ENCODE data around the gene ROBO1. TPM values are rescaled to one million over a fixed set of nuclear protein-coding genes. Genes with fewer than 3 reads are reported as not detected.

Gene ROBO1
- total RNA-seq, 2 donors from 2014 or later: 13.6 to 18.7 TPM

DNA sequence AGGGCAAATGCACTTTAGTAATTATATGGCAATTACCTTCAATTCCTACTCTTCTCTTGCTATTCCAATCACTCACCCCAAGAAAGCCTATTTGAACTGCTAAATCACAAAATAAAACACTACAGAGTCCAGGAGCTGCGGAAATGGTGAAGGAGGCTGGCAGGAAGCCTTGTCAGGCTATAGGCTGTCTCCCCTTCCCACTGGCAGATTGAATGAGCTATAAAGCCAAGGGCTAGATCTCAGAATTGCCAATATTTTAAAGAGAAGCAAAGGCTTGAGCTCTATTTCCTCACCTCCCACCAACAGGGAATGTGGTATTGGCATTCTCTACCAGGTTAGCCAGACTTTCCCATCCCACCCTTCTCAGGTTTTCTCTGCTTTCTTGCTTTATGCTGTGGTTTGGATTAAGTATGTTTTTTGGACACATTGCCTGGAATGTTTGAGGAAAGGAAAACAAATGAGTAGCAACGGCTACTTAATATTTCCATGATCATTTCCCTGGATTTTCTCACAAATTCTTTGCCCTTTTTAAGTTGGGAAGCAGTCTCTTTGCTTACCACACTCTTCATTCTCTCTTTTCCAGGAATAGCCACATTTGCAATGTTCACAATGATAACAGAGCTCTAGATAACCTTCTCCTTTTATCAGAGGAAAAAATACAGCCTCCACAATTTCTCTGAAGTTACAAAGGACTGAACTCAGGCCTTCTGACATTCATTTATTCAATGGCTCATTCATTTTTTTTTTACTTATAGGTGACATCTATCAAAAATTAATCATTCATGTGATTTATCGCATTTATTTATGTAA, 1125.4 kb downstream of the ROBO1 start:
- ATAC-seq (no peak), DNase-seq (no peak)
- intact Hi-C loops (cut with DNase I): no loop called here

GRCh38 chr3:78641703-78642102, 1126.1 kb downstream of the ROBO1 start:
- ATAC-seq: no peak
- no peak for DNase-seq
- intact Hi-C loops (cut with DNase I): no loop called here

GRCh38 chr3:78634316-78634715, 1133.5 kb downstream of the ROBO1 start:
- intact Hi-C loops (cut with DNase I): no loop called here
- DNase-seq (no peak), ATAC-seq (no peak)

GRCh38 chr3:78633626-78634025, 1134.2 kb downstream of the ROBO1 start:
- DNase-seq (no peak), ATAC-seq (no peak)
- intact Hi-C loops (cut with DNase I): no loop called here

- intact Hi-C loops (cut with DNase I): no loop called here
- ATAC-seq: peak in 1 of 2 donors; percentile 47
- no peak for DNase-seq
Measured at GRCh38 chr3:78632925-78633553, 1134.8 kb downstream of the ROBO1 start.

DNA sequence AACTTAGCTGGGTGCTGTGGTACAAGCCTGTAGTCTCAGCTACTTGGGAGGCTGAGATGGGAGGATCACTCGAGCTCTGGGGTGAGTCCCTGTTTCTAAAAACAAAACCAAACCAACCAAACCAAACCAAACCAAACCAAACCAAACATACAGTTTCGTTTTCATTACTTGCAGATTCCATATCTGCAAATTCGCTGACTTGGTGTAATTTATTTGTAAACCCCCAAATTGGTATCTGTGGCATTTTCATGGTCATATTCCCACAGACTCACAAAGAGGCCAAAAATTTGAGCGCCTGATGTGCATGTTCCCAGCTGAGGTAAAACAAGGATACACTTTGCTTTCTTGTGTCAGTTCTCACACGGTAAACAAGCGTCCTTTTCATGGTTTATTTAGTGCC, 1138.3 kb downstream of the ROBO1 start:
- no peak for DNase-seq

DNA sequence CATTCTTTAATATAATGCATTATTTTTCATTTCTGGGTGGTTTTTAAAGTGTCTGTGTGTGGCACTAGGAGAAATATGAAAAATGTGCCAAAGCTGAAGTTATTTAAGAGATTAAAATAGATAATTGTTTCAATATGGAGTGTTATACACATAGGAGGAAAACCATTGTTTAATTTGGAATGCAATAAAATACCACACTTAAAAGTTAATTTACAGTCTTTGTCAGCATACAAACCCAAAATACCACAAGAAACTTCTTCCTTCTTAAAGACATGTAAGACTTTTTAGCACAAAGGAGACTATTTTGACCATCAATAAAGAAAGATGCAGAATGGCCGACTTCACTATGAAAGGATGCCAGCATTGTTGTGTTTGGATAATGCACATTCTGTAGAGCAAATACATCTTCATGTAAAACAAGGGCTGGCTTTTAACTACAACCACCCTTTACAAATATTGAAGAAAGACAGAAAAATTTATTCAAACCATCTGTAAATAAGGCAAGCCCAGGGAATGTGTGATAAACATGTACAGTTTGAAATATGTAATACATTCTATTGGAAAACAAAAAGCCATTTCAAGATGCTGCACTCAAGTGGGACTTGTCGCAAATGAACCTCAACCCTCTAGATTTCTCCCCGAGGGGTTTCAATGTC, 1146.6 kb downstream of the ROBO1 start:
- no peak for DNase-seq
- no peak for ATAC-seq
- intact Hi-C loops (cut with DNase I): no loop called here

More for the DNA sequence above, 1138.3 kb downstream of the ROBO1 start:
- ATAC-seq: no peak
- intact Hi-C loops (cut with DNase I): no loop called here

- no peak for ATAC-seq
Measured at GRCh38 chr3:78614486-78614885, 1153.3 kb downstream of the ROBO1 start.

DNA sequence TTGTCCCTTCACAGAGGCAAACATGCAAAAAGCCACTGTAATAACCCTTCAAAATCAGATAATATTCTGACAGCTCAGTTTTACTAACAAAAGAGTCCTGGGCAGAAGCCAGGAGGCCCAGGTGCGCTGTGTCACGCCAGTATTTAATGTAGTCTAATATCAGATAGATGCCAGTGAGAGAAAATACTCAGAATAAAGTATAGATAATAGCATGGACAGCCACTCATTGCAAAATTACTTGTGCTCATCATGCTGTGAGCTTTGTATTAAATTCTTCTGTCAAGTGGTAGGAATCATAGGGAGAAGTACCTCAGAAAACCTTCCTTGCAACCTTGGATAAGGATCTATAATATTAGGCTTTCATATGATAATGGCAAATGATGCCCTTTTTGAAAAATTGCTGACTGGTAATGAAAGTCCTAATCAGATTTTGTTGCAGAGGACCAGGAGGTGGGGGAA, 1154.3 kb downstream of the ROBO1 start:
- intact Hi-C loops (cut with DNase I): no loop called here
- DNase-seq (no peak), ATAC-seq (no peak)

More at GRCh38 chr3:78614486-78614885, 1153.3 kb downstream of the ROBO1 start:
- DNase-seq: no peak
- intact Hi-C loops (cut with DNase I): no loop called here

DNA sequence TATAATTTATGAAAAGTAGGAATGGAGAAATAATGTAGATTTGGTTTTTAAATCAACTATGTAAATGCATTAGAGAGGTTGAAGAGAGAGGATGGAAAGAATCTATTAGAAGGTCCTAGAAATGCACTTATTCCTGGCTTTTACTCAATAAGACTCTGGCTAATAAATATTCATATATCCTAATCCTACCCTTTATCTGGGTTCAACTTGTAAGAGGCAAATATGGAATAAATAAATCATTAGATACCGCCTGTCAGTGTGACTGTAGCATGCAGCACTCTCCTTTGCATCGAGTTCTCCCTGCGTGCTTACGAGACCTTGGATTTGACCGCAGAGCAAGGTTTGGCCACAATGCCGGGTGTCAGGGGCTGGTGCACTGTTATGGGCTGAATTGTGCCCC, 1156.5 kb downstream of the ROBO1 start:
- intact Hi-C loops (cut with DNase I): no loop called here
- no peak for DNase-seq
- no peak for ATAC-seq

DNA sequence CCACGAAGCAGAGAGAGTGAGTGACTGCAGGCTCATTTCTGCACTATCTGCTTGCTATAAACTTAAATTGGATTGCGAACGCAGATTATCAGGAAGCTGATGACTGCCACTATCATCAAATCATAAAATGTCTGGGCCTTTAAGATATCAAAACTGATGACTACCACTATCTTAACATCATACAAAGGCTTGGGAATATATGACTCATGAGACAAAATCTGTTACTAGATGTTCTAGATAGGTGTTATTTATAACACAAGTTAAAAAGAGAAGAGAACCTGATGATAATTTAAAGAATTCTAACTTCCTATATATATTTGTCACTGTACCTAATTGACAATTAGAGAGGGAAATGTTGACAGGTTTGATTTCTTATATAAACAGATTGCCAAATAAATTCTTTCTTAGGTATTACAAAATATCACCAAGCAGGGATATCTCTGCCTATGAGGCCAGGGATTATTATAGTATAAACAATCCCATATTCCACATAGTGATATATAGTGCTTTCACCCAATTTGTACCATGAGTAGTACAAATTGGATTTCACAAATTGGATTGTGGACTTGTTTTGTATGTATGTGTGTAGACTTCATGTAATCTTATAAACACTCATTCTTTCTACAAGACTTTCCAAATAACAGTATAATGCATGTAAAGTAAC, 1157.2 kb downstream of the ROBO1 start:
- intact Hi-C loops (cut with DNase I): no loop called here
- DNase-seq: no peak
- ATAC-seq: no peak

GRCh38 chr3:78606756-78607155, 1161.0 kb downstream of the ROBO1 start:
- DNase-seq (no peak), ATAC-seq (no peak)
- intact Hi-C loops (cut with DNase I): no loop called here

DNA sequence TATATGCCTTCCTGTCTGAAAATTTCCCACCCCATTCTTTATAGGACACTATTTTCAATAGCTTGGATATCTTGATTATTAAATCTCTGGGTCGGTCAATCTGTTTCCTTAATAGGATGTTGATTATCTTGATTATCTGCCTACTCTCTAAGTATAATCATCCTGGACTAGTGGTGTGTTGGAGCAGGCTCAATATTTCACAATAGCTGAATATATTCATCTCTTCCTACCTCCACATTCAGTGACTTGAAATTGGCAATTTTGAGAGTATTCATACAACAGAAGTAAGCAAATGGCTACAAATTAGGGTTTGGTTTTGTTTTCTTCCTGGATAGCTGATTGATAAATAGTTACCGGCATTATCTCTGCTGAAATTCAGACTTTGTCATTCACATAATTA, 1162.6 kb downstream of the ROBO1 start:
- intact Hi-C loops (cut with DNase I): no loop called here
- DNase-seq: no peak
- ATAC-seq: no peak

DNA sequence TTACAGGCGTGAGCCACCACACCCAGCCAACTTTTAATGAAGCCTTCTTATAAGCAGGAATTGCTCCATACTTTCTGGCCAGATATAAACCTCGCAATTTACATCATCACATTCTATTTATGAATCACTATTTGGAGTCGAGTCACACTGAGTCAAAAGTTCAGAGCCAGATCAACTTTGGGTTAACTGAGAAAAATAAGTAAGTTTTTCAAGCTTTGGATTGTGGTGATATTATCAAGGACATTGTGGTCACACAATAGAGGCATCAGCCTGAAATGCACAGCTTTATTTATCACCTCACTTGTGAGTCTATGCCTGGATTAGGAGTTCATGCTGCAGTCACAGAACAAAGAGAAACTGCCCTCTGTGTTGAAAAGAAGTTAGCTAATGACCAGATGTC, 1163.5 kb downstream of the ROBO1 start:
- intact Hi-C loops (cut with DNase I): no loop called here
- DNase-seq (no peak), ATAC-seq (no peak)

- intact Hi-C loops (cut with DNase I): no loop called here
- ATAC-seq: no peak
Measured at GRCh38 chr3:78601249-78601648, 1166.5 kb downstream of the ROBO1 start.

DNA sequence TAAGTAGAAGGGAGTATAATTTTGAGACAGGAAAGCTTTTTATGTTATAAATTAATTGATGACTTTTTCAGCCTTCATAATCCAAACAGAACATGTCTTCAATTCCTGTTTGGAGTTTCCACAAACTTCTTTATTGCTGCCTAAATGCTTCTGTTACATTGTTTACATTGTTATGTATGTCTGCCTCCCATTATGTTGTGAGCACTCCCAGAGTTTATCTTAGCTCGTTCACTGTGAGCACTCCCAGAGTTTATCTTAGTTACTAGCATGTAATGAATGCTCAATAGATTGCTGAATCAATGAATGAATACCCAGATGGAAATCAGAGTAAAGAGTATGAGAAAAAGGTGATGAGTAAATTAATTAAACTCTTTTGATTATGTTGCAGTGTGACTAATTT, 1178.0 kb downstream of the ROBO1 start:
- intact Hi-C loops (cut with DNase I): no loop called here
- DNase-seq: no peak
- no peak for ATAC-seq

More at GRCh38 chr3:78601249-78601648, 1166.5 kb downstream of the ROBO1 start:
- DNase-seq: no peak

DNA sequence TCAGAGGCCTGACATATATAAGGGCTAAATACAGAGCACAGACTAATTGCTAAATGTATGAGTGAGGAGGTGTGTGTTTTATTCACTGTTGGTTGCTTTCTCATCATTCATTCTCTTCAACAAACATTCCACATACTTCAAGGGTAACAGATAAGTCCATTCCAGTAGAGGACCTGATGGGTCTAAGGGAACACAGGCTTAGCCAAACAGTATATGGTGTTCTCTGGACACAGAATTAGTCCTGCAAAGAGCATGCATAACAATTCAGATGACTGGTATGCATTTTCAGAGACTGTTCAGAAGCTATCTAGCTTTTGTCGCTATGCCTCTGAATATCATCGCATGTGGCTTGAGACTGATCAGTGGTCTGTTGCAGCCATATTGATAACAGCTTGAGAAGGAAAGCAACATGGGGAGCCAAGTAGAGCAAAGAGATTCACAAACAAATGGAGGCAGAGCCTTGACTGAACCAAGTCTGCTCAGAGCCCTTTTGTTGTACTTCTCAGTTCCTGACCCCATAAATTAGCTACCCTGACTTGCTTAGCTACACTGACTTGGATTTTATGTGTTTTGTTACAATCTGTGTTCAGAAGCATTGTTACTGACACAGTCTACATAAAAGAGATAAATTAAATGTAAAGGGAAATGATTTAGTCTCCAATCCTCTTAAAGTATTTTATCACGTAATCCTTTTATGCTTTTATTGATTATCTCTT, 1178.7 kb downstream of the ROBO1 start:
- DNase-seq: no peak
- intact Hi-C loops (cut with DNase I): no loop called here
- no peak for ATAC-seq

DNA sequence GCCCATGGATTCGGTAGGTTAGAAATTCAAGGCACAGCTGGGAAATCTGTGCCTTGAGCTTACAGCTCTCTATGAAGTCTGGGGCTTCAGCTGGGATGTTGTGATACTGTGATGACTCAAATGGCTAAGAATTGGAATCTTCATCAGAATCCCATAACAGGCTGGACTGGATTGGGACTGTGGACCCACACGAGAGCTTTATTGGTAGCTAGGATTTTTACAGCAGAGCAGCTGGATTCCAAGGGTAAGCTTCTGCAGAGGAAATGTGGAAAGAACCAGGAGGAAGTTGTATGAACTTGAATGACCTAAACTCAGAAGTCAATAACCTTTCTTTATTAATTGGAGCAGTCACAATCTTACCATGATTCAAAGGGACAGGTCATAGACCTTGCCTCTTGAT, 1187.1 kb downstream of the ROBO1 start:
- DNase-seq (no peak), ATAC-seq (no peak)
- intact Hi-C loops (cut with DNase I): no loop called here

DNA sequence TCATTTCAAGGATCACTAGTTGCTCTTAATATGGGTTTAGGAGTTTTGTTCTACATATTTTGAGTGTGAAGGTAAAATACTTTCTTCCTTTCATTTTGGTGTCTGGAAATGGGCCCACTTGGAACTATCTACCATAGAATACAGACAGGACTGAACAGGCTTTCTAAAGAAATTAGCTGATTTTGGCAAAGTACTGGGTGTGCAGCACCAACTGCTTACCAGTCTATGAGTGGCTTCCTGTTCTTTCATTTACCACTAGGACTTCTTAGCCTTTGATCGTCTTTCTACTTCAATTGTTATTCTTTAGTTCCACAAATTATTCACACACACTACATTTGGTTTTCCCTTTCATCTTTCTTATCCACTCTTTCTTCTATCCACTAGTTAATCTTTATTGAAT, 1196.3 kb downstream of the ROBO1 start:
- intact Hi-C loops (cut with DNase I): no loop called here
- ATAC-seq: no peak
- DNase-seq: no peak
